Lower leg skin (tissue), 3 donors: ENCODE data around the gene GSTT4.
"Not testable (repeated sequence)": the region's sequence is repeated elsewhere in the genome, so short reads cannot be mapped to it uniquely, and the experiment has no call there.

Source experiments
- POLR2A ChIP-seq, 2 donors: fragments of 450-650 bp; IDR thresholded peaks; one replicate each; pipeline ENCODE4 v1.6.1; 2016 to 2017; ENCODE audit warnings: antibody characterized with exemption in 2 of 2, mild to moderate bottlenecking in 1 of 2, moderate library complexity in 1 of 2
- TF ChIP-seq, protein P1 (sequence below), 3 donors: fragments of 450-650 bp; IDR thresholded peaks; one replicate each; pipeline ENCODE4 v1.5.1; 2016; ENCODE audit warnings: antibody characterized with exemption in 3 of 3, mild to moderate bottlenecking in 3 of 3, moderate library complexity in 2 of 3

DNA sequence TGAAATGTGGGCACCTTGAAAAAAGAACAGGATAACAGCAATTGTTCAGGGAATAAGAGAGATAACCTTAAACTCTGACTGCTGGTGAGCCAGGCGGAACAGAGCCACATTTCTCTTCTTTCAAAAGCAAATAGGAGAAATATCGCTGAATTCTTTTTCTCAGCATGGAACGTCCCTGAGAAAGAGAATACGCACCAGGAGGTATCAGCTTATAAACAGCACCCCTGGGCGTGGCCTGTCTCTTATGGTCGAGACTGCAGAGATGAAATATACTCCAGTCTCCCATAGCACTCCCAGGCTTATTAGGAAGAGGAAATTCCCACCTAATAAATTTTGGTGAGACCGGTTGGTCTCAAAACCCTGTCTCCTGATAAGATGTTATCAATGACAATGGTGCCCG, 49.4 kb downstream of the GSTT4 start:
- TF ChIP-seq POLR2A (IDR thresholded peaks at IDR 0.05) = not testable (repeated sequence)
- TF ChIP-seq, protein P1, sequence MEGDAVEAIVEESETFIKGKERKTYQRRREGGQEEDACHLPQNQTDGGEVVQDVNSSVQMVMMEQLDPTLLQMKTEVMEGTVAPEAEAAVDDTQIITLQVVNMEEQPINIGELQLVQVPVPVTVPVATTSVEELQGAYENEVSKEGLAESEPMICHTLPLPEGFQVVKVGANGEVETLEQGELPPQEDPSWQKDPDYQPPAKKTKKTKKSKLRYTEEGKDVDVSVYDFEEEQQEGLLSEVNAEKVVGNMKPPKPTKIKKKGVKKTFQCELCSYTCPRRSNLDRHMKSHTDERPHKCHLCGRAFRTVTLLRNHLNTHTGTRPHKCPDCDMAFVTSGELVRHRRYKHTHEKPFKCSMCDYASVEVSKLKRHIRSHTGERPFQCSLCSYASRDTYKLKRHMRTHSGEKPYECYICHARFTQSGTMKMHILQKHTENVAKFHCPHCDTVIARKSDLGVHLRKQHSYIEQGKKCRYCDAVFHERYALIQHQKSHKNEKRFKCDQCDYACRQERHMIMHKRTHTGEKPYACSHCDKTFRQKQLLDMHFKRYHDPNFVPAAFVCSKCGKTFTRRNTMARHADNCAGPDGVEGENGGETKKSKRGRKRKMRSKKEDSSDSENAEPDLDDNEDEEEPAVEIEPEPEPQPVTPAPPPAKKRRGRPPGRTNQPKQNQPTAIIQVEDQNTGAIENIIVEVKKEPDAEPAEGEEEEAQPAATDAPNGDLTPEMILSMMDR (IDR thresholded peaks at IDR 0.05) = not testable (repeated sequence)
